Measurements from ENCODE around the gene LYVE1.
A peak's percentile ranks its signal among the peaks of the same experiment; 100 is the strongest.

LYVE1 gene

GRCh38 chr11:10565493-10565892 is 3.0 kb downstream of the LYVE1 start:
- in situ Hi-C loops (cut with HindIII; ENCODE audit: low sequenced_read_pairs) = no loop called here
- no peak overlapping the region for H3K4me3 ChIP-seq (ENCODE audit: low read depth, low read length)
- DNase-seq (ENCODE audit: low read depth, low spot score) = no peak
- no peak for TF ChIP-seq CTCF (IDR thresholded peaks at IDR 0.05; ENCODE audit: low read depth, low read length)

- DNase-seq (ENCODE audit: low read depth, low spot score) = no peak
- no peak overlapping the region for H3K4me3 ChIP-seq (ENCODE audit: low read depth, low read length)
- peak; percentile 53 for TF ChIP-seq CTCF (IDR thresholded peaks at IDR 0.05; ENCODE audit: low read depth, low read length)
- in situ Hi-C loops (cut with HindIII; ENCODE audit: low sequenced_read_pairs) = no loop called here
Observed at GRCh38 chr11:10564696-10565318, 3.7 kb downstream of the LYVE1 start.

GRCh38 chr11:10564030-10564429 is 4.4 kb downstream of the LYVE1 start:
- no peak for TF ChIP-seq CTCF (IDR thresholded peaks at IDR 0.05; ENCODE audit: low read depth, low read length)
- no peak for DNase-seq (ENCODE audit: low read depth, low spot score)
- no peak overlapping the region for H3K4me3 ChIP-seq (ENCODE audit: low read depth, low read length)
- in situ Hi-C loops (cut with HindIII; ENCODE audit: low sequenced_read_pairs) = no loop called here

DNA sequence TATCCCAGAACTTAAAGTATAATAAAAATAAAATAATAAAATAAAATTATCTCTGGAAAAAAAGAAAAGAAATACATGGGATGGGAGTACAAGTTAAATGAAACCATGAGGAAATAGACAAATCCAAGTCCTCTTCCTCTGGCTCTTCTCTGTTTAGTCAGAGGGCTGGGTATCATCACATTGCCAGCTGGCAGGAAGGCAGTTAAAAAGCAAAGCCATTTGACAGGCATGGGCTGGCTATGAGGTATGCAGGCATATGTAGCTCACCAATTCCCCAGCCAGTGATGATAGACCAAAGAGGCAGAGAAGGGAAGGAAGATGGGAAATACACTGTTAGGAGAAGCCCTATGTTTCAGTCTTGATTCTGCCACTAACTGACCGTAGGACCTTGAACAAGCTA is 6.5 kb downstream of the LYVE1 start:
- no peak overlapping the region for H3K4me3 ChIP-seq (ENCODE audit: low read depth, low read length)
- DNase-seq (ENCODE audit: low read depth, low spot score) = no peak
- in situ Hi-C loops (cut with HindIII; ENCODE audit: low sequenced_read_pairs) = no loop called here
- TF ChIP-seq CTCF (IDR thresholded peaks at IDR 0.05; ENCODE audit: low read depth, low read length) = no peak

- no peak for TF ChIP-seq CTCF (IDR thresholded peaks at IDR 0.05; ENCODE audit: low read depth, low read length)
- DNase-seq (ENCODE audit: low read depth, low spot score) = no peak
- no peak overlapping the region for H3K4me3 ChIP-seq (ENCODE audit: low read depth, low read length)
- in situ Hi-C loops (cut with HindIII; ENCODE audit: low sequenced_read_pairs) = no loop called here
Observed at GRCh38 chr11:10561043-10561818, 7.2 kb downstream of the LYVE1 start.

GRCh38 chr11:10558288-10558687 is 10.2 kb downstream of the LYVE1 start:
- H3K4me3 ChIP-seq (ENCODE audit: low read depth, low read length) = no peak overlapping the region
- DNase-seq (ENCODE audit: low read depth, low spot score) = no peak
- no peak for TF ChIP-seq CTCF (IDR thresholded peaks at IDR 0.05; ENCODE audit: low read depth, low read length)
- in situ Hi-C loops (cut with HindIII; ENCODE audit: low sequenced_read_pairs) = no loop called here

Data from astrocyte of the spinal cord (primary cell).